HG02840 (cell line): ENCODE results near the gene HOXB9.

Source experiments
- ATAC-seq: cut with Tn5 transposase; IDR thresholded peaks from one replicate; pipeline ENCODE4 v1.9.1; 2021; ENCODE audit warnings: mild to moderate bottlenecking, moderate library complexity, moderate number of reproducible peaks; ENCODE audit not compliant: unreplicated experiment, low FRiP score

Gene HOXB9

DNA sequence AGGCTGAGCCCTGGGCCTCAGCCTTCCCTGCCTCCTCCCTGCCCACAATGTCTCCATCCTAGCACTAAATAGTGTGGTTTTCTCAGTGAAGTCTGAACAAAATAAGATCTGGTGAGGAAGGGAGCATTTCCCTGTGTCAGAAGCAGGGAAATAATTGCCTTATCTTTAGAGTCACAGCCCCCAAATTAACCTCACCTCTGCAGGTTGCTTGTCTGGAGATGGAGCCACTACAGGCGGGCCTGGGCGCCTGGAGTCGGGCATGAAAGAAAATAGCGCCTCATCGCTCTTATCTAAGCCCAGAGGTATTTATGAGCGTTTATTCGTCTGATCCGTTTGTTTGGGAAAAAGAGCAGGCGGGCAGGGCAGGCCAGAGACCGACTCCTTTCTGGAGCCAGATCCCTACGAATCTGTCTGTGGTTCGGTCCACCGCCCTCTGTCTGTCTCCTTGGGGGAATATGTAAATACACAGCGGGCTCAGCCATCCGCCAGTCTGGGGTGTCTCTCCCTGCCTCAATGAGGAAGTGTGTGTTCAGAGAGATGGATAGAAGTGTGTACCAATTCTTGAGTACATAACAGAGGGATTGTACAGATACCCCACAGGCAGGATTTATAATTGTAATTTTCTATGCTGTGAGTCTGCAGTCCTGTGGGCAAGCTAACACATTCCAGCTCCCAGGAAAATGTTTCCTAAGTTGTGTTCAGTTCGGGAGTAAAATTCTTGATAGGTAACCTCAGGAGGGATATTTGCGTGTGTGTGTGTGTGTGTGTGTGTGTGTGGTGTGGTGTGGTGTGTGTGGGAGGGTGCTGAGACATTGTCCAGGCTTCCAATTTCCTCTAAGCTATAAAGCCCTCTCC is 25.7 kb downstream of the HOXB9 start:
- ATAC-seq = no peak

- no peak for ATAC-seq
Measured at GRCh38 chr17:48599354-48599753, 26.8 kb downstream of the HOXB9 start.

DNA sequence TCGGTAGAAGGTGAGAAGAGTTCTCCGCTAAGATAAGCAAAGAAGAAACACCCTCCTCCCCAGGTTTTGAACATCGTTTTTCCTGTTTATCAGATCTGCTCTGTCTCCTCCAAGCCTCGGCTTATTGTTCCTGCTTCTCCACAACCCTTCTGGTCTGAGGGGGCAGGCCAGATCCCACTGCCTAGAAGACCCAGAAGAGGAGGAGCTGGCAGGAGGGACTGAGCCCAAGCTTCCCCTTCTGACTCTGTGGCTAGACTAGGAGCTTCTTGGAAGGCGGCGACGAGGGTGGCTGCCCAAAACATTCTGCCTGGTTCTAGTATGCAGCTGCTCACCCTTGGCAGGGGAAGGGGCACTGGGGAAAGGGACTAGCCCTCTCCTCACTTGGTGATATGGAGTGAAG is 27.4 kb downstream of the HOXB9 start:
- ATAC-seq = no peak

GRCh38 chr17:48597778-48598631 is 28.2 kb downstream of the HOXB9 start:
- ATAC-seq = no peak

GRCh38 chr17:48597528-48597777 is 28.7 kb downstream of the HOXB9 start:
- ATAC-seq = no peak

GRCh38 chr17:48596735-48597527 is 29.2 kb downstream of the HOXB9 start:
- ATAC-seq = no peak

DNA sequence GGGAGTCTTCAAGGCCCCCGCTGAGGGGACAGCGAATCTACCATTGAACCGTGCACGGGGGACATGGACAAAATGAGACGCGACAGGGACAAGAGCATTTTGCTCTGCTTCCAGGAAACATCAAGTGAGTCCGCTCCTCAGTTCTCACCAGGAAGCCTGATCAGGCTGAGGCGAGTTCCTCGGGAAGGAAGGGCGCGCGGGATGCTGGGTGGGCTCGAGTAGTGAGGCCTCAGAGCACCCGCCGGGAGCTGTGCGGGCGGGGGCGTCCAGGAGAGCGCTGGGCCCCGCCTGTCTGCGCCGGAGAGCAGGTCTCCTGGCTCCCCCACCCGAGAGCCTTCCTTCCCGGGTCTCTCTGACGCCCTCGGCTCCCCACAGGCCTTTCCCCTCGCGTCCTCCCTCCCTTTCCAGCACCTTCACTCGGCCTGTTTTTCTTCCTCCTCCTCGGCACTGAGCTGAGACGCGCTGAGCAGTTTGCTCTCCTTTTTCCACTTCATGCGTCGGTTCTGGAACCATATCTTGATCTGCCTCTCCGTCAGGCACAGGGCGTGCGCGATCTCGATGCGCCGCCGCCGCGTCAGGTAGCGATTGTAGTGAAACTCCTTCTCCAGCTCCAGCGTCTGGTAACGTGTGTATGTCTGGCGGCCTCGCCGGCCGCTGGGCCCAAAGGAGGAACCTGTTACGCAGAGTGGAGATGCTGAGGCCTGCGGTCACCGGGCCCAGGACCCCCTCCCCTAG is 30.0 kb downstream of the HOXB9 start:
- ATAC-seq = no peak

DNA sequence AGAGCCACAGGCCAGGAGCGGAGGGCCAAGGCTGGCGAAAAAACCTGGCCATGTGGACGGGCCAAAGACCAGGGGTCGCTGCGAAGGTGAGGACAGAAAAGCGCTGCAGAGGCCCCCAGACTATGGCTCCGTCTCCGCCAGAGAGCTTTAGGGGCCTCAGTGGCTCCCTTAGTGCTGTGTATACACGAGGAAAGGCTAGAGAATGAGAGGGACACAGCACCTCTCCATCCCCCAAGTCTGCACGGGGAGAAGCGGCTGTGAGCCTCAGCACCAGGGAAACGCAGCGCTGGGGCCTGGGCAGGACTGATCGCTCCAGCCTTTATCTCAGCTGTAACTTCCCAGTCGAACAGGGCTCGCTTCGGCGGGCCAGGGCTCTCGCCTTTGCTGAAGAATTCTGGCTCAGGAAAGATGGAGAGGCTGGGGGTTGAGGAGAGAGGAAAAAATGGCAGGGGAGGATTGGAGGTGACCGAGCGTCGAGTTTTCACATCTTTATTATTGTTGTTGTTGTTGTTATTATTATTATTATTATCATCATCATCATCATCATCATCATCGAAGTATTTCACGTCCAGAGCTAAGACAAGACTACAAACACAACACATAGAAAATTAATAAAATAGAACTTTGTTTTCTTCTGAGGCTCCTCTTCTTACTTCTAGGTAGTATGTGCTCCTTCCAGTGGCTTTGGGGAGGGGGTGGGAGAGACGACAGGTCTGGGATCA is 30.7 kb downstream of the HOXB9 start:
- no peak for ATAC-seq

GRCh38 chr17:48594538-48595277 is 31.4 kb downstream of the HOXB9 start:
- no peak for ATAC-seq

- no peak for ATAC-seq
Measured at GRCh38 chr17:48593840-48594537, 32.2 kb downstream of the HOXB9 start.

DNA sequence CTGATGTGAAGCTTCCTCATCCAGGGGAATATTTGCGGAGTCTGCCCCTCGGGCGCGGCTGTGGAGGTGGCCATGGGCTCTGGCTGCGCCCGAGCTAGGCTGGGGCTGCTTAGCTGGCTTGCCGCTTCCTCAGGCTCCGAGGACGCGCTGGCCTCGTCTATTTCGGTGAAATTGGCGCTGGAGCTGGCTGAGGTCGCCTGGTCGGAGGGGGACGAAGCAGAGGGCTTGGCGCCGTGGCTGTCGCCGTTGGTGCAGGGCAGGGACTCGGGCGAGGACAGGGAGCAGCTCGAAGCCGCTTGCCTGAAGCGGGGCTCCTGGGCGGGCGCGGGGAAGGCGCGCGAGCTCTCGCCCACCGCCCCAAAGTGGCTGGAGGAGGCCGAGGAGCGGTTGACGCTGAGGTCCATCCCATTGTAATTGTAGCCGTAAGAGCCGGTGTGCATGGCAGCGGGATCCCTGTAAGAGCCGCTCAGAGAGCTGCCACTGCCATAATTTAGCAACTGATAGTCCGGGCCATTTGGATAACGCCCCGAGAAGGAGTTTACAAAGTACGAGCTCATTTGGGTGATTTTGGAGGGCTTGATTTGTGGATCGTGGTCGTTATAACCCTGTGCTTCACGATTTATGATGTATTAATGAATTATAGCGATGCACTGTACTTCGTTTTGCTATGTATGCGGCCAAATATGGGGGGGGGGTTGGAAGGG is 32.9 kb downstream of the HOXB9 start, which contains the start of gene HOXB5:
HOXB5 (minus strand) TSS at position 654 of the 704 bp plus-strand sequence; CDS start at position 557, 97 bp downstream.
- no peak for ATAC-seq

DNA sequence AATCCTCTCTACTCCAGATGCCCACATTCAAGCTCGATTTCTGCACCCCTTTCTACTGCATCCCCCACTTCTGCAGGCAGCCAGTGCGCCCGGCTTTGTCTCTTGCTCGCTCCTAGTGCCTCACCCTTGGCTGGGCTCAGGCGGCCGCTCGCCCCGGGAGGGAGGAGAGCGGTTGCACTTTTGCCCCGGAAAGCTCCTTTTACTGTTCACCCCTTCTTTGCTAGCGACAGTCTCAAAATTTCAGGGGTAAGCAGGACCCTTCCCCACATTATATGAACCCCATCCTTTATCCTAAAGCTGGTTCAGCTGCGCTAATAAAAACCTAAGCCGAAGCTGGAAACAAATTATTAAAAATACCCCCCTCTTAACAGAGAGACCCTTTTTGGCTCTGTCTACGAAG is 33.6 kb downstream of the HOXB9 start:
- ATAC-seq = no peak

- ATAC-seq = no peak
Measured at GRCh38 chr17:48592057-48592514, 34.1 kb downstream of the HOXB9 start.

DNA sequence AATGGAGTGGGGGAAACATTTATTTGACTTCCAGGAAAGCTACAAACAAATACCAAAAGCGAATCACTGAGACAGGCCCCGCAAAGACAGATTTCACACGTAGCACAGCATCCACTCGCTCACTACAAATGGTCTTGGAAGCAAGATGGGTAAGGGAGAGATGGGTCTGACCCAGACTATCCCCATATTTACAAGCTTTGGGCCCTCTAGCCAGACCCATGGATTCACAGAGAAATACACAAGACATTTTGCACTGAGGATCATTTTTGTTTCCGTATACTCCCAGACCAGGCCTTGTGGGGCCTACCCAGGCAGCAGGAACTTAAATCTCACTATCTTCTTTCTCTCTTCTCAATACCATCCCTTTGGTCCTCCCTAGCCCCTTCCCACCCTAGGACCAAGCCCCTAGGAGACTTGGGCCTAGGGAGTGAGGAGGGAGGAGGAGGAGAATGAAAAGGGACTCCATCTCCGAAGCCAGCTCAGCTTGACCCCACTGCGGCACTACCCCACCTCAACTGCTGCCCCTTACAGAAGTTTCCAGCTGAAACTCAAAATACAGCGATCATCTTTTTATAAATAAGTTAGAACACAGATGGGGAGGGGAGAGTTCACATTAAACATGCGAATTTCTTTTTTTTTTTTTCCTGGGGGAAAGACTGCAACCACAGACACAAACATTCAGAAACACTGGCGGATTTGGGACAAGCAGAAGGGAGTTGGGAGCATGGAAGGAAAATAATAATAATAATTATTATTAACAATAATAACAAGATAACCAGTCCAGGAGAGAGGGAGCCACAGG is 34.7 kb downstream of the HOXB9 start:
- no peak for ATAC-seq

DNA sequence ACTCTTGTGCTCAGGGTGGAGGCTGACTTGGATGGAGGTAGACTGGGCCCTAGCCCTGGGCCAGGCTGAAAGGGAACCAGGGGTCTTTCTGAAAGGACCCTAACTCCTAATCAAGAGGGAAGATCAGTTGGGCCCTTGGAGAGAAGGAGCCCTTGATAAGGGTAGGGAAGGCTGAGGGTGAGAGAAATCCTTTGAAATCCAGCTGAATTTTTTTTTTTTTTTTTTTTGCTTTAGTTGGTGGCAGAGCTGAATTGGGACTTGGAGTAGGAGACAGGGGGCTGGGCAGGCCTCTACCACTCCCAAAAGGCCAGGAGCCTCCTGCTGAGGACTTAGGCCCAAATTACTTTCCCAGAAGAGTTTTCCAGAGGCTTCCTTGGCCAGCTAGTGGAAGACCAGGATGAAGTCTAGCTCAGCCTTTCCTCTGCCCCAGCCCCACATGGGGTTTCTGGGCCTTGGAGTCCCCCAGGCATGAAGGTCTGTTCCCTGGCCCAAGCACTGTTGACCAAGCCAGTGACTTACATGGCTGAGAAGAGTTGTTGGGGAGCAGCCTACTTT is 35.5 kb downstream of the HOXB9 start:
- ATAC-seq = no peak

- ATAC-seq = no peak
Measured at GRCh38 chr17:48589831-48590606, 36.1 kb downstream of the HOXB9 start, which contains the start of gene HOXB3. Gene HOXB3 (minus strand): TSS chr17:48590241. CDS start chr17:48552474, 37,767 bp downstream.
